Mesenchymal stem cell (in vitro differentiated cells and primary cell): ENCODE measurements around the gene FSTL4.
A peak's percentile ranks its signal among the peaks of the same experiment; 100 is the strongest.

Experiments
- DNase-seq: peaks from one replicate; pipeline ENCODE4 v3.0.0-alpha.2; 2013
- H2AFZ ChIP-seq: one replicate; pipeline ENCODE4 v1.6.1; 2013; ENCODE audit warnings: low read depth, mild to moderate bottlenecking, control low read depth, inconsistent platforms, low read length, moderate library complexity
- H2AK5ac ChIP-seq: 2 replicates; pipeline ENCODE4 v1.6.1; 2013; ENCODE audit warnings: low read length, moderate library complexity, mild to moderate bottlenecking, inconsistent platforms; ENCODE audit not compliant: severe bottlenecking
- H2BK120ac ChIP-seq: one replicate; pipeline ENCODE4 v1.6.1; 2013; ENCODE audit warnings: low read depth, mild to moderate bottlenecking, inconsistent platforms, low read length, moderate library complexity
- H2BK12ac ChIP-seq, 2 experiments: one replicate each; pipeline ENCODE4 v1.6.1; 2013; ENCODE audit warnings: inconsistent platforms in 2 of 2, low read length in 2 of 2, mild to moderate bottlenecking in 2 of 2, moderate library complexity in 2 of 2, control low read depth in 1 of 2
- H2BK15ac ChIP-seq: one replicate; pipeline ENCODE4 v1.6.1; 2013; ENCODE audit warnings: mild to moderate bottlenecking, low read depth, inconsistent platforms; ENCODE audit not compliant: poor library complexity, severe bottlenecking
- H2BK5ac ChIP-seq: 2 replicates; pipeline ENCODE4 v1.6.1; 2013; ENCODE audit warnings: low read depth, mild to moderate bottlenecking, low read length, control low read depth, inconsistent platforms; ENCODE audit not compliant: poor library complexity, severe bottlenecking
- H3K14ac ChIP-seq, 2 experiments: one replicate each; pipeline ENCODE4 v1.6.1; 2013; ENCODE audit warnings: inconsistent platforms in 2 of 2, low read length in 2 of 2, control low read depth in 1 of 2, mild to moderate bottlenecking in 1 of 2, moderate library complexity in 1 of 2
- H3K18ac ChIP-seq, 2 experiments: one replicate each; pipeline ENCODE4 v1.6.1; 2013; ENCODE audit warnings: inconsistent platforms in 2 of 2, low read length in 2 of 2, control low read depth in 1 of 2, low read depth in 1 of 2, mild to moderate bottlenecking in 1 of 2
- H3K23ac ChIP-seq, 2 experiments: one replicate each; pipeline ENCODE4 v1.6.1; 2013; ENCODE audit warnings: inconsistent platforms in 2 of 2, low read length in 2 of 2, mild to moderate bottlenecking in 2 of 2, moderate library complexity in 2 of 2, control low read depth in 1 of 2
- H3K27ac ChIP-seq: 2 replicates; pipeline ENCODE4 v1.5.1; 2013; ENCODE audit warnings: mild to moderate bottlenecking, moderate library complexity, low read length, control low read depth, inconsistent platforms; ENCODE audit not compliant: poor library complexity, severe bottlenecking
- H3K27me3 ChIP-seq, 2 experiments: 2 replicates each; pipeline versions ENCODE4 v1.6.1 to v1.7.0; 2013; ENCODE audit warnings: low read length in 2 of 2, mild to moderate bottlenecking in 2 of 2, moderate library complexity in 2 of 2, control low read depth in 1 of 2, inconsistent platforms in 1 of 2; ENCODE audit not compliant: control insufficient read depth in 1 of 2, insufficient read depth in 1 of 2
- H3K36me3 ChIP-seq, 2 experiments: 2 replicates each; pipeline versions ENCODE4 v1.6.1 to v1.7.0; 2013; ENCODE audit warnings: low read length in 2 of 2, control low read depth in 1 of 2, inconsistent platforms in 1 of 2, low read depth in 1 of 2, mild to moderate bottlenecking in 1 of 2; ENCODE audit not compliant: insufficient read depth in 2 of 2, control insufficient read depth in 1 of 2
- H3K4ac ChIP-seq, 2 experiments: one replicate each; pipeline ENCODE4 v1.6.1; 2013; ENCODE audit warnings: inconsistent platforms in 2 of 2, low read length in 2 of 2, mild to moderate bottlenecking in 2 of 2, moderate library complexity in 2 of 2, control low read depth in 1 of 2, low read depth in 1 of 2
- H3K4me1 ChIP-seq: 2 replicates; pipeline ENCODE4 v1.6.1; 2013; ENCODE audit warnings: low read depth, low read length, control low read depth; ENCODE audit not compliant: control insufficient read depth, insufficient read depth
- H3K4me2 ChIP-seq: 2 replicates; pipeline ENCODE4 v1.6.1; 2013; ENCODE audit warnings: low read length, mild to moderate bottlenecking, inconsistent platforms; ENCODE audit not compliant: poor library complexity, severe bottlenecking
- H3K4me3 ChIP-seq, 2 experiments: 2 replicates each; pipeline versions ENCODE4 v1.5.1 to v1.7.0; 2013; ENCODE audit warnings: low read length in 2 of 2, mild to moderate bottlenecking in 2 of 2, control low read depth in 1 of 2, low read depth in 1 of 2; ENCODE audit not compliant: insufficient read depth in 1 of 2
- H3K79me1 ChIP-seq: replicated peaks from 2 replicates; pipeline ENCODE4 v1.6.1; 2013; ENCODE audit warnings: mild to moderate bottlenecking, control low read depth, low read length, inconsistent platforms; ENCODE audit not compliant: poor library complexity, severe bottlenecking
- H3K9ac ChIP-seq: 2 replicates; pipeline ENCODE4 v1.7.0; 2013; ENCODE audit warnings: mild to moderate bottlenecking, low read length, moderate library complexity
- H3K9me3 ChIP-seq: 2 replicates; pipeline ENCODE4 v1.7.0; 2013; ENCODE audit warnings: mild to moderate bottlenecking, low read length; ENCODE audit not compliant: control insufficient read depth
- H4K8ac ChIP-seq: one replicate; pipeline ENCODE4 v1.6.1; 2013; ENCODE audit warnings: inconsistent platforms, mild to moderate bottlenecking, low read length, moderate library complexity
- H4K91ac ChIP-seq: one replicate; pipeline ENCODE4 v1.6.1; 2013; ENCODE audit warnings: mild to moderate bottlenecking, low read length, inconsistent platforms
- WGBS: methylation state at CpG from one replicate; pipeline ENCODE4 v1.1.7; 2013; ENCODE audit warnings: mixed read lengths; 5-methylcytosine and 5-hydroxymethylcytosine counted together

FSTL4 gene

GRCh38 chr5:133240425-133241091, 371.8 kb downstream of the FSTL4 start:
- H3K4me1 ChIP-seq, result peaks cover 16% of the 10 kb centered on the region
- H3K23ac ChIP-seq, result no peak overlapping the region
- no peak overlapping the region for H3K14ac ChIP-seq
- H3K4me3 ChIP-seq, result no peak overlapping the region
- peak overlapping the region; percentile 83 to 85 for H3K18ac ChIP-seq
- no peak overlapping the region for H3K9ac ChIP-seq
- peak; percentile 97 for DNase-seq
- H3K4ac ChIP-seq, result peak overlapping the region; percentile 13 to 75
- H2BK5ac ChIP-seq, result no peak overlapping the region
- H2AK5ac ChIP-seq, result peak overlapping the region; percentile 53
- H2BK12ac ChIP-seq, result peak overlapping the region; percentile 79 to 92
- no peak overlapping the region for H2AFZ ChIP-seq
- H3K4me2 ChIP-seq, result no peak overlapping the region
- no peak overlapping the region for H2BK15ac ChIP-seq
- peaks cover 4 to 29% of the 10 kb centered on the region in 2 experiments for H3K27me3 ChIP-seq
- WGBS, result 43% methylated on average over 9 of the region's 9 CpGs
- H3K27ac ChIP-seq, result peak overlapping the region; percentile 35
- peak overlapping the region; percentile 88 for H4K91ac ChIP-seq
- no peaks in the 10 kb centered on the region for H3K9me3 ChIP-seq
- peak overlapping the region; percentile 20 for H4K8ac ChIP-seq
- no peaks in the 10 kb centered on the region for H3K36me3 ChIP-seq
- no peaks in the 10 kb centered on the region for H3K79me1 ChIP-seq
- H2BK120ac ChIP-seq, result peak overlapping the region; percentile 75

- Histone ChIP-seq H3K36me3 (peaks cover 0 to under 1% of the 10 kb centered on the region in 2 experiments), H4K91ac (no peak overlapping the region), H3K4me3 (no peak overlapping the region), H3K18ac (no peak overlapping the region), H2BK12ac (no peak overlapping the region), H3K4ac (no peak overlapping the region), H3K23ac (no peak overlapping the region), H2AK5ac (no peak overlapping the region), H3K14ac (no peak overlapping the region), H2BK5ac (no peak overlapping the region), H3K4me1 (peaks cover 10% of the 10 kb centered on the region), H4K8ac (no peak overlapping the region), H3K27me3 (peaks cover 4 to 32% of the 10 kb centered on the region in 2 experiments), H2BK120ac (no peak overlapping the region), H3K9me3 (no peaks in the 10 kb centered on the region), H2AFZ (no peak overlapping the region), H3K27ac (no peak overlapping the region), H2BK15ac (peak overlapping the region; percentile 77), H3K9ac (no peak overlapping the region), H3K4me2 (no peak overlapping the region), H3K79me1 (no peaks in the 10 kb centered on the region)
- DNase-seq, result no peak
- 95% methylated on average over 28 of the region's 35 CpGs for WGBS
Measured at GRCh38 chr5:133238426-133239205, 373.7 kb downstream of the FSTL4 start.

- no peak overlapping the region for H4K8ac ChIP-seq
- no peak overlapping the region for H2AFZ ChIP-seq
- no peak overlapping the region for H3K18ac ChIP-seq
- peak overlapping the region in 1 of 2 experiments; percentile 20 for H3K4ac ChIP-seq
- H3K4me2 ChIP-seq, result no peak overlapping the region
- H4K91ac ChIP-seq, result peak overlapping the region; percentile 66
- H2AK5ac ChIP-seq, result no peak overlapping the region
- H3K9me3 ChIP-seq, result no peaks in the 10 kb centered on the region
- peaks cover 4 to 44% of the 10 kb centered on the region in 2 experiments for H3K27me3 ChIP-seq
- no peak overlapping the region for H3K14ac ChIP-seq
- no peak overlapping the region for H2BK12ac ChIP-seq
- peaks cover 0 to 2% of the 10 kb centered on the region in 2 experiments for H3K36me3 ChIP-seq
- H3K23ac ChIP-seq, result no peak overlapping the region
- H3K4me1 ChIP-seq, result peaks cover 10% of the 10 kb centered on the region
- H2BK15ac ChIP-seq, result no peak overlapping the region
- H3K27ac ChIP-seq, result no peak overlapping the region
- H3K9ac ChIP-seq, result no peak overlapping the region
- no peak for DNase-seq
- H2BK120ac ChIP-seq, result no peak overlapping the region
- no peaks in the 10 kb centered on the region for H3K79me1 ChIP-seq
- WGBS, result 82% methylated on average over 12 of the region's 12 CpGs
- H2BK5ac ChIP-seq, result no peak overlapping the region
- H3K4me3 ChIP-seq, result no peak overlapping the region
Measured at GRCh38 chr5:133236976-133237375, 375.4 kb downstream of the FSTL4 start.

- Histone ChIP-seq H2BK12ac (peak overlapping the region; percentile 32 to 56), H3K79me1 (no peaks in the 10 kb centered on the region), H2AFZ (no peak overlapping the region), H2BK120ac (no peak overlapping the region), H3K27me3 (peaks cover 4 to 44% of the 10 kb centered on the region in 2 experiments), H3K23ac (no peak overlapping the region), H3K4me1 (peaks cover 10% of the 10 kb centered on the region), H3K4me2 (no peak overlapping the region), H3K18ac (peak overlapping the region in 1 of 2 experiments; percentile 11), H4K8ac (no peak overlapping the region), H2BK15ac (no peak overlapping the region), H3K36me3 (peaks cover 0 to 2% of the 10 kb centered on the region in 2 experiments), H3K27ac (no peak overlapping the region), H3K9me3 (no peaks in the 10 kb centered on the region), H3K4me3 (no peak overlapping the region), H2AK5ac (no peak overlapping the region), H4K91ac (peak overlapping the region; percentile 66), H2BK5ac (no peak overlapping the region), H3K4ac (peak overlapping the region in 1 of 2 experiments; percentile 46), H3K9ac (no peak overlapping the region), H3K14ac (peak overlapping the region in 1 of 2 experiments; percentile 26)
- DNase-seq, result no peak
- 84% methylated on average over 8 of the region's 8 CpGs for WGBS
Measured at GRCh38 chr5:133236541-133236951, 375.8 kb downstream of the FSTL4 start.
